SK-N-MC (cell line): Measurements from ENCODE around the gene PLXNA4.

Experiments
- EZH2 ChIP-seq: fragments of 200-600 bp; sonication (generic); IDR thresholded peaks from one replicate; pipeline ENCODE4 v1.6.1; 2017; ENCODE audit warnings: antibody characterized with exemption
- FOXP2 ChIP-seq: optimal IDR thresholded peaks from 2 replicates; pipeline ENCODE3; 2011; ENCODE audit warnings: mild to moderate bottlenecking, moderate library complexity; ENCODE audit not compliant: insufficient read depth; ENCODE audit errors: extremely low read length, control extremely low read depth
- POLR2AphosphoS5 ChIP-seq: IDR thresholded peaks from 2 replicates; pipeline ENCODE4 v1.6.1; 2012; ENCODE audit warnings: mild to moderate bottlenecking, low read depth, low read length, borderline replicate concordance

DNA sequence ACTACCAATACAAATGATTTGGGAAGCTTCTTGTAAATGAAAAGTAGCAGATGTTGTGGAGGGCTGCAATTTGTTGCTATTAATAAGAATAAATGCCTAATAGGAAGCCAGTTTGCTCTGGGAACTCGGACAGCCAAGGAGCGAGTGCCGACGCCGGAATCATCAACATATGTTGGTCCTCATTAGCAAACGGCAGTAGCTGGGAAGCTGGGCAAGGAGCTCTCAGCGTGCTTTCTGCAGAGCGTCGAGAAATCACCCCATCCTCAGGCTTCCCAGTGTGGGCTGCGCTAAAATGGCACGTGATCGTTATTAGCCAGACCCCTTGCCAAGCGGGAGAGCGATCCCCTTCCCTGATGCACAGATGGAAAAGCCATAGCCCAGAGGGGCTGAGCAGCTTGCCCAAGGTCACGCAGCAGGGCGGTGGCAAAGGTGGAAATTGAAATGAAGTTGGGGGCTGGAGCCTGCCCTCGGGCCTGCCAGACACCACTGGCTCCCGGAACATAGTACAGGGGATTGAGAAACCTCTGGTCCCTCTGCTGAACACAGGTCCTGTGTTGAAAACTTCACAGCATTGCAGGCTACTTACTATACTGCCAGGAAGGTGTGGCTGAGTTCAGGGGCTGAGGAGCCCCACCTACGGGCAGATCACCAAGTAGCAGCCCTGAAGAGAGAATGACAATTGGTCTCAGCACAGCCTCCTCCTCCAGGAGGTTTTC is 326.9 kb downstream of the PLXNA4 start:
- TF ChIP-seq POLR2AphosphoS5 (no peak), FOXP2 (no peak), EZH2 (no peak)
